Gastroesophageal sphincter (tissue), 4 donors: Measurements from ENCODE around the gene XPNPEP1. TPM values are rescaled to one million over a fixed set of nuclear protein-coding genes. Genes with fewer than 3 reads are reported as not detected.
"Not testable (repeated sequence)": the region's sequence is repeated elsewhere in the genome, so short reads cannot be mapped to it uniquely, and the experiment has no call there.

Source experiments
- ATAC-seq: fragments of 150-250 bp; one replicate; pipeline ENCODE4 v1.9.1; 2016; ENCODE audit warnings: mild to moderate bottlenecking, moderate library complexity
- H3K27ac ChIP-seq, 4 donors: fragments of 200-600 bp; sonication (generic) in 3 of 4; 1 replicate in 3 of 4; 2 replicates in 1 of 4; pipeline ENCODE4 v1.5.1; 2016 to 2019
- H3K27me3 ChIP-seq: fragments of 200-600 bp; sonication (generic); one replicate; pipeline ENCODE4 v1.5.1; 2019
- H3K36me3 ChIP-seq, 2 donors: fragments of 200-600 bp; sonication (generic); one replicate each; pipeline ENCODE4 v1.5.1; 2019; ENCODE audit warnings: control low read depth in 1 of 2
- H3K4me1 ChIP-seq, 3 donors: fragments of 200-600 bp; sonication (generic); 1 replicate in 2 of 3; 2 replicates in 1 of 3; pipeline ENCODE4 v1.5.1; 2016 to 2019; ENCODE audit warnings: control low read depth in 2 of 3
- H3K4me3 ChIP-seq, 2 donors: fragments of 200-600 bp; sonication (generic); one replicate each; pipeline ENCODE4 v1.5.1; 2019; ENCODE audit warnings: mild to moderate bottlenecking in 1 of 2, moderate library complexity in 1 of 2
- H3K9me3 ChIP-seq, 3 donors: fragments of 200-600 bp; sonication (generic); one replicate each; pipeline ENCODE4 v1.5.1; 2017 to 2019; ENCODE audit warnings: control low read depth in 2 of 3
- EP300 ChIP-seq: sonication (generic); formaldehyde crosslinking; IDR thresholded peaks from one replicate; pipeline ENCODE4 v1.6.1; 2017; ENCODE audit warnings: antibody characterized with exemption, mild to moderate bottlenecking
- POLR2A ChIP-seq, 2 donors: fragments of 450-650 bp; IDR thresholded peaks; one replicate each; pipeline ENCODE4 v1.6.1; 2017; ENCODE audit warnings: antibody characterized with exemption in 2 of 2, mild to moderate bottlenecking in 2 of 2, moderate library complexity in 1 of 2
- POLR2AphosphoS5 ChIP-seq: sonication (generic); formaldehyde crosslinking; IDR thresholded peaks from one replicate; pipeline ENCODE4 v1.6.1; 2017; ENCODE audit warnings: antibody characterized with exemption
- WGBS, 2 donors: methylation state at CpG; one replicate each; pipeline ENCODE4 v1.1.5; 2018; ENCODE audit warnings: low coverage in 1 of 2; 5-methylcytosine and 5-hydroxymethylcytosine counted together
- total RNA-seq, 4 donors: library from RNA; depleted of rRNA; stranded (reverse); fragments of >200 nt; gene quantifications; one replicate each; pipeline ENCODE4 v1.1.0, GENCODE V29; 2016
- TF ChIP-seq, protein P1 (sequence below), 4 experiments: fragments of 200-600 bp in 2 of 4; fragments of 450-650 bp in 2 of 4; sonication (generic) in 1 of 4; IDR thresholded peaks; one replicate each; pipeline ENCODE4 v1.5.1; 2017 to 2019; ENCODE audit warnings: antibody characterized with exemption in 4 of 4, mild to moderate bottlenecking in 2 of 4, moderate library complexity in 2 of 4

The XPNPEP1 gene
- total RNA-seq, 4 donors from 2014 or later = 35.5 to 58.0 (median 52.1) TPM

DNA sequence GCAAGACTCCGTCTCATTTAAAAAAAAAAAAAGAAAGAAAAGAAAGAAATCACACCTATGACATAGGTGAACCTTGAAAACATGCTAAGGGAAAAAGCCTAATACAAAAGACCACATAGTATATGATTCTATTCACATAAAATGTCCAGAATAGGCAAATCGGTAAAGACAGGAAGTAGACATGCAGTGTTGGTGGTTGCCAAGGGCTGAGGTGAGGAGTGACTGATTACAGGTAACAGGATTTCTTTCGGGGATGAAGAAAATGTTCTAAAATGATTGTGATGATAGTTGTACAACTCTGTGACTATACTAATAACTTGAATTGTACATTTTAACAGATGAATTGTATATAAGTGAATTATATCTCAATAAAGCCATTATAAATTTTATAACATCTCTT, 3.3 kb downstream of the XPNPEP1 start:
- no peak overlapping the region for H3K27ac ChIP-seq
- no peaks in the 10 kb centered on the region for H3K27me3 ChIP-seq
- peaks cover 4 to 36% (median 13%) of the 10 kb centered on the region in 3 donors for H3K4me1 ChIP-seq
- ATAC-seq = no peak
- H3K36me3 ChIP-seq = no peaks in the 10 kb centered on the region
- no peaks in the 10 kb centered on the region for H3K9me3 ChIP-seq
- H3K4me3 ChIP-seq = no peak overlapping the region
- WGBS, 2 donors = 67 to 85% methylated on average over 2 to 3 of the region's 3 CpGs
- no peak for TF ChIP-seq EP300
- no peak for TF ChIP-seq POLR2A (IDR thresholded peaks at IDR 0.05)
- TF ChIP-seq POLR2AphosphoS5 = no peak
- TF ChIP-seq, protein P1, sequence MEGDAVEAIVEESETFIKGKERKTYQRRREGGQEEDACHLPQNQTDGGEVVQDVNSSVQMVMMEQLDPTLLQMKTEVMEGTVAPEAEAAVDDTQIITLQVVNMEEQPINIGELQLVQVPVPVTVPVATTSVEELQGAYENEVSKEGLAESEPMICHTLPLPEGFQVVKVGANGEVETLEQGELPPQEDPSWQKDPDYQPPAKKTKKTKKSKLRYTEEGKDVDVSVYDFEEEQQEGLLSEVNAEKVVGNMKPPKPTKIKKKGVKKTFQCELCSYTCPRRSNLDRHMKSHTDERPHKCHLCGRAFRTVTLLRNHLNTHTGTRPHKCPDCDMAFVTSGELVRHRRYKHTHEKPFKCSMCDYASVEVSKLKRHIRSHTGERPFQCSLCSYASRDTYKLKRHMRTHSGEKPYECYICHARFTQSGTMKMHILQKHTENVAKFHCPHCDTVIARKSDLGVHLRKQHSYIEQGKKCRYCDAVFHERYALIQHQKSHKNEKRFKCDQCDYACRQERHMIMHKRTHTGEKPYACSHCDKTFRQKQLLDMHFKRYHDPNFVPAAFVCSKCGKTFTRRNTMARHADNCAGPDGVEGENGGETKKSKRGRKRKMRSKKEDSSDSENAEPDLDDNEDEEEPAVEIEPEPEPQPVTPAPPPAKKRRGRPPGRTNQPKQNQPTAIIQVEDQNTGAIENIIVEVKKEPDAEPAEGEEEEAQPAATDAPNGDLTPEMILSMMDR (IDR thresholded peaks at IDR 0.05) = no peak

- no peak overlapping the region for H3K4me3 ChIP-seq
- no peak overlapping the region for H3K27ac ChIP-seq
- no peak for ATAC-seq
- TF ChIP-seq EP300 (no peak), POLR2A (IDR thresholded peaks at IDR 0.05) (no peak), POLR2AphosphoS5 (no peak)
- TF ChIP-seq, protein P1 (IDR thresholded peaks at IDR 0.05) = no peak
- H3K27me3 ChIP-seq = no peaks in the 10 kb centered on the region
- peaks cover 4 to 35% (median 13%) of the 10 kb centered on the region in 3 donors for H3K4me1 ChIP-seq
- H3K36me3 ChIP-seq = no peaks in the 10 kb centered on the region
- no peaks in the 10 kb centered on the region for H3K9me3 ChIP-seq
- 82 to 100% methylated on average over 2 of the region's 2 CpGs for WGBS, 2 donors
Observed at GRCh38 chr10:109919220-109919619, 4.1 kb downstream of the XPNPEP1 start.

DNA sequence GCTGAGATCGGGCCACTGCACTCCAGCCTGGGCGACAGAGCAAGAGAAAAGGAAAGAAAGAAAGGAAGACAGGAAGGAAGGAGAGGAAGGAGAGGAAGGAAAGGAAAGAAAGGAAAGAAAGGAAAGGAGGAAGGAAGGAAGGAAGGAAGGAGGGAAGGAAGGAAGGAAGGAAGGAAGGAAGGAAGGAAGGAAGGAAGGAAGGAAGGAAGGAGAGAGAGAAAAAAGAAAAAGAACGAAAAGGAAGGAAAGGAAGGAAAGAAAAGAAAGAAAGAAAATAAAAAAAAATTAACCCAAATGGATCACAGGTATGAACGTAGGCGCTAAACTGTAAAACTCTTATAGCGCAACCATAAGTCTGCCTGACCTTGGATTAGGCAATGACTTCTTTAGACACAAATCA, 4.6 kb downstream of the XPNPEP1 start:
- peaks cover 4 to 32% (median 14%) of the 10 kb centered on the region in 3 donors for H3K4me1 ChIP-seq
- WGBS, 2 donors = 89 to 91% methylated on average over 4 to 6 of the region's 6 CpGs
- not testable (repeated sequence) for H3K27ac ChIP-seq, H3K4me3 ChIP-seq, H3K36me3 ChIP-seq, H3K27me3 ChIP-seq, ATAC-seq, H3K9me3 ChIP-seq

DNA sequence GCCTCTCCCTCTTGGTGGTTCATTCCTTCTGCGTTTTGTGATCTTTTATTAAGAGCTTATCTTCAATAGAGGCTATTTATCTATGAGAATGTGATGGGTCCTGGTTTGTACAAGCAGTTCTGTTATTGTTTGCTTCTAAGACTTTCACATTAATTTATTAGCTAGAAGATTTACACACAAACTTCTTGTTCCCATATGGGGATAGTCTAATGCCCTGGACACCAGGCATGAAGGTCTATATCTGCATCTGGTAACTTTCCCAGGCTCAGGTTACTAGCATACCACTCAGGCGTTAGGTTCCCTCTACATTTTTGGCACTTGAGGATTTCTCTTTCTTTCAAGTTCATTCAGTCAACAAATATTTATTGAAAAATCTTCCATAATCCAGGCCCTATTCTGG, 7.7 kb downstream of the XPNPEP1 start:
- no peaks in the 10 kb centered on the region for H3K27me3 ChIP-seq
- no peaks in the 10 kb centered on the region for H3K9me3 ChIP-seq
- TF ChIP-seq EP300 (no peak), POLR2AphosphoS5 (no peak), POLR2A (IDR thresholded peaks at IDR 0.05) (no peak)
- TF ChIP-seq, protein P1 (IDR thresholded peaks at IDR 0.05) = no peak
- no peak overlapping the region for H3K4me3 ChIP-seq
- ATAC-seq = no peak
- WGBS, 2 donors = 70 to 100% methylated on average over 2 of the region's 2 CpGs
- peaks cover 0 to 22% of the 10 kb centered on the region in 2 donors for H3K36me3 ChIP-seq
- peaks cover 4 to 29% (median 5%) of the 10 kb centered on the region in 3 donors for H3K4me1 ChIP-seq
- no peak overlapping the region for H3K27ac ChIP-seq

DNA sequence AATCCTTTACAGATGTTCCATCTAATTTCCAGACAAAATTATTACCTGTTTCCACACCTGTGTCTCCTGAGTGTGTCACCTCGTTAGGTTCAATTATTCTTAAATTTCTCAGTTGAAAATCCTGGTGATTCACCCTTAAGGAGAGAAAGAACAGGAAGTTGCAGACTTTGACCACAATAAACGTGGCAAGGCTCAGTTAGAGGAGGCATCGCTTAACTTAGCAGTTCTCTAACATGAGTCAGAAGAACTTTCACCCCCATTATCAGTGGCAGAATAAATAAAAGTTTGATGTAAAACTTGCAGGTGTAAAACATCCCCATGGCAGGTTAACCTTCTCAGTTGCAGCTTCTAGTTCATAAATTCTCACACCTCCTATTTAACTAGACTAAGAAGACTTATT, 8.3 kb downstream of the XPNPEP1 start:
- TF ChIP-seq POLR2AphosphoS5 = no peak
- TF ChIP-seq, protein P1 (IDR thresholded peaks at IDR 0.05) = no peak
- TF ChIP-seq POLR2A (IDR thresholded peaks at IDR 0.05) = no peak
- TF ChIP-seq EP300 = no peak
- H3K4me1 ChIP-seq = peaks cover 4 to 23% (median 5%) of the 10 kb centered on the region in 3 donors
- no peak for ATAC-seq
- H3K36me3 ChIP-seq = peaks cover 0 to 22% of the 10 kb centered on the region in 2 donors
- H3K9me3 ChIP-seq = no peaks in the 10 kb centered on the region
- no peak overlapping the region for H3K4me3 ChIP-seq
- WGBS, 2 donors = 20 to 51% methylated on average over 3 of the region's 3 CpGs
- H3K27ac ChIP-seq = no peak overlapping the region
- H3K27me3 ChIP-seq = no peaks in the 10 kb centered on the region
